ENCODE measurements around the gene CHRNE. TPM values are rescaled to one million over a fixed set of nuclear protein-coding genes. Genes with fewer than 3 reads are reported as not detected.

CHRNE gene
- total and polyA plus RNA-seq, 2 of the 13 experiments (the other 11 are each of a cell fraction or from before 2014, with no cell fraction given): 0.53 to 0.59 TPM

DNA sequence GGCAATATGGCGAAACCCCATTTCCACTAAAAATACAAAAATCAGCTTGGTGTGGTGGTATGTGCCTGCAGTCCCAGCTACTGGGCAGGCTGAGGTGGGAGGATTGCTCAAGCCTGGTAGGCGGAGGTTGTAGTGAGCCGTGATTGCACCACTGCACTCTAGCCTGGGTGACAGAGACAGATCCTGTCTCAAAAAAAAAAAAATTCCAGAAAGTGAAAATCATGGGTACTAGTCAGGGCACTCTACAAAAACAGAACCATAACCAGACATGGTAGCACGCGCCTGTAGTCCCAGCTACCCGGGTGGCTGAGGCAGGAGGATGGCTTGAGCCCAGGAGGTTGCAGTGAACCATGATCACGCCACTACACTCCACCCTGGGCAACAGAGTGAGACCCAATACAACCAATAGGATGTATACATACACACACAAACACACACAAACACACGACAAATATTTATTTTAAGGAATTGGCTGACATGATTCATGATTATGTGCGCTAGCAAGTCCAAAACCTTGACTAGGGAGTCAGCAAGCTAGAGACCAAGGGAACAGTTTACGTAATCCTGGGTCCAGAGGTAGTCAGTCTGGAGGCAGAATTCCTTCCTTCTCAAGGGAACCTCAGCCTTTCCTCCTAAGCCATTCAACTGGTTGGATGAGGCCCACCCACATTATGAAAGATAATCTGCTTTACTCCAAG is 17.6 kb upstream of the CHRNE start:
- peaks cover 22% of the 10 kb centered on the region for H3K4me1 ChIP-seq (ENCODE audit: insufficient read depth, low read length)
- peak; percentile 95 for ATAC-seq
- no peak overlapping the region for H3K9ac ChIP-seq (ENCODE audit: insufficient read depth, low read depth, low read length)
- FAIRE-seq: peak; percentile 99
- H3K36me3 ChIP-seq (replicated peaks in 1 of 2; ENCODE audit: control insufficient read depth in 1 of 2, insufficient read depth in 2 of 2, low read length in 2 of 2): no peaks in the 10 kb centered on the region
- intact Hi-C loops (cut with micrococcal nuclease; ENCODE audit: unreplicated experiment): no loop called here
- peak overlapping the region; percentile 53 for H3K27ac ChIP-seq (ENCODE audit: extremely low read length, insufficient read depth, low read length)
- H3K79me2 ChIP-seq (ENCODE audit: insufficient read depth, low read length): no peaks in the 10 kb centered on the region
- 4% methylated on average over 10 of the region's 10 CpGs for WGBS (ENCODE audit: low lambda C conversion rate)
- no peak overlapping the region for H2AFZ ChIP-seq (ENCODE audit: low read length)
- ChIA-PET POLR2A (interaction anchor here (0.6 to 3.0 kb wide), 14 partner anchors 8 to 216 kb away, joined by 3 to 35 read pairs (median 5); partner anchors contain the start of genes ENO3, INCA1, PELP1 and PFN1), CTCF (ENCODE audit: low intra/inter-chr PET ratio, low total read pairs) (no interaction called here)
- no TSS peak for BruUV-seq (replicated peaks)
- in situ Hi-C loops (cut with HindIII; ENCODE audit: extremely low pct_ligation_motif_present, low pct_unique_long_range_greater_than_20kb): no loop called here
- H3K4me3 ChIP-seq (replicated peaks in 1 of 3; ENCODE audit: insufficient read depth in 1 of 3, low read depth in 2 of 3, low read length in 3 of 3): peak overlapping the region; percentile 14 to 57 (median 26)
- H3K9me3 ChIP-seq (ENCODE audit: low read length): no peaks in the 10 kb centered on the region
- H4K20me1 ChIP-seq (ENCODE audit: insufficient read depth, low read length): no peaks in the 10 kb centered on the region
- no peaks in the 10 kb centered on the region for H3K27me3 ChIP-seq (ENCODE audit: control insufficient read depth in 1 of 2, insufficient read depth in 2 of 2, low read length in 2 of 2)
- H3K4me2 ChIP-seq (ENCODE audit: low read depth, low read length): peak overlapping the region; percentile 75
- DNase-seq (ENCODE audit: low spot score): peak; percentile 65
- TF ChIP-seq HIVEP1 (CRISPR knock-in tag; IDR thresholded peaks at IDR 0.05): no peak
- TF ChIP-seq, protein P1, sequence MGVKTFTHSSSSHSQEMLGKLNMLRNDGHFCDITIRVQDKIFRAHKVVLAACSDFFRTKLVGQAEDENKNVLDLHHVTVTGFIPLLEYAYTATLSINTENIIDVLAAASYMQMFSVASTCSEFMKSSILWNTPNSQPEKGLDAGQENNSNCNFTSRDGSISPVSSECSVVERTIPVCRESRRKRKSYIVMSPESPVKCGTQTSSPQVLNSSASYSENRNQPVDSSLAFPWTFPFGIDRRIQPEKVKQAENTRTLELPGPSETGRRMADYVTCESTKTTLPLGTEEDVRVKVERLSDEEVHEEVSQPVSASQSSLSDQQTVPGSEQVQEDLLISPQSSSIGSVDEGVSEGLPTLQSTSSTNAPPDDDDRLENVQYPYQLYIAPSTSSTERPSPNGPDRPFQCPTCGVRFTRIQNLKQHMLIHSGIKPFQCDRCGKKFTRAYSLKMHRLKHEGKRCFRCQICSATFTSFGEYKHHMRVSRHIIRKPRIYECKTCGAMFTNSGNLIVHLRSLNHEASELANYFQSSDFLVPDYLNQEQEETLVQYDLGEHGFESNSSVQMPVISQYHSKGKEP (CRISPR knock-in tag; IDR thresholded peaks at IDR 0.05): no peak
- TF ChIP-seq ZFP36L2 (CRISPR knock-in tag; IDR thresholded peaks at IDR 0.05): no peak
- no peak for TF ChIP-seq REL (CRISPR knock-in tag; conservative IDR thresholded peaks at IDR 0.05)
- TF ChIP-seq, protein P2, sequence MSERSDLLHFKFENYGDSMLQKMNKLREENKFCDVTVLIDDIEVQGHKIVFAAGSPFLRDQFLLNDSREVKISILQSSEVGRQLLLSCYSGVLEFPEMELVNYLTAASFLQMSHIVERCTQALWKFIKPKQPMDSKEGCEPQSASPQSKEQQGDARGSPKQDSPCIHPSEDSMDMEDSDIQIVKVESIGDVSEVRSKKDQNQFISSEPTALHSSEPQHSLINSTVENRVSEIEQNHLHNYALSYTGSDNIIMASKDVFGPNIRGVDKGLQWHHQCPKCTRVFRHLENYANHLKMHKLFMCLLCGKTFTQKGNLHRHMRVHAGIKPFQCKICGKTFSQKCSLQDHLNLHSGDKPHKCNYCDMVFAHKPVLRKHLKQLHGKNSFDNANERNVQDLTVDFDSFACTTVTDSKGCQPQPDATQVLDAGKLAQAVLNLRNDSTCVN (CRISPR knock-in tag; IDR thresholded peaks at IDR 0.05; ENCODE audit: borderline replicate concordance): peak; percentile 92; the same call in 1 of the 2 replicates
- TF ChIP-seq NCOA5 (CRISPR knock-in tag; IDR thresholded peaks at IDR 0.05): no peak
- no peak for TF ChIP-seq ZNF547 (CRISPR knock-in tag; IDR thresholded peaks at IDR 0.05)
- no peak for TF ChIP-seq ZNF564 (CRISPR knock-in tag; IDR thresholded peaks at IDR 0.05)
- TF ChIP-seq SMC3 (IDR thresholded peaks at IDR 0.05; ENCODE audit: low read length): no peak
- no peak for TF ChIP-seq TSC22D2 (CRISPR knock-in tag; IDR thresholded peaks at IDR 0.05; ENCODE audit: borderline replicate concordance)
- TF ChIP-seq MAFG (CRISPR knock-in tag; IDR thresholded peaks at IDR 0.05): no peak
- TF ChIP-seq, protein P3, sequence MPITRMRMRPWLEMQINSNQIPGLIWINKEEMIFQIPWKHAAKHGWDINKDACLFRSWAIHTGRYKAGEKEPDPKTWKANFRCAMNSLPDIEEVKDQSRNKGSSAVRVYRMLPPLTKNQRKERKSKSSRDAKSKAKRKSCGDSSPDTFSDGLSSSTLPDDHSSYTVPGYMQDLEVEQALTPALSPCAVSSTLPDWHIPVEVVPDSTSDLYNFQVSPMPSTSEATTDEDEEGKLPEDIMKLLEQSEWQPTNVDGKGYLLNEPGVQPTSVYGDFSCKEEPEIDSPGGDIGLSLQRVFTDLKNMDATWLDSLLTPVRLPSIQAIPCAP (CRISPR knock-in tag; IDR thresholded peaks at IDR 0.05; ENCODE audit: low read depth): no peak
- TF ChIP-seq, protein P4, sequence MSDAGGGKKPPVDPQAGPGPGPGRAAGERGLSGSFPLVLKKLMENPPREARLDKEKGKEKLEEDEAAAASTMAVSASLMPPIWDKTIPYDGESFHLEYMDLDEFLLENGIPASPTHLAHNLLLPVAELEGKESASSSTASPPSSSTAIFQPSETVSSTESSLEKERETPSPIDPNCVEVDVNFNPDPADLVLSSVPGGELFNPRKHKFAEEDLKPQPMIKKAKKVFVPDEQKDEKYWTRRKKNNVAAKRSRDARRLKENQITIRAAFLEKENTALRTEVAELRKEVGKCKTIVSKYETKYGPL (CRISPR knock-in tag; IDR thresholded peaks at IDR 0.05): no peak
- TF ChIP-seq ZNF780A (CRISPR knock-in tag; IDR thresholded peaks at IDR 0.05): no peak
- no peak for TF ChIP-seq KAT2B (IDR thresholded peaks at IDR 0.05; ENCODE audit: borderline replicate concordance, low read depth, low read length)
- no peak for TF ChIP-seq PCBP1 (IDR thresholded peaks at IDR 0.05; ENCODE audit: borderline replicate concordance, low read depth, low read length)
- TF ChIP-seq, protein P5, sequence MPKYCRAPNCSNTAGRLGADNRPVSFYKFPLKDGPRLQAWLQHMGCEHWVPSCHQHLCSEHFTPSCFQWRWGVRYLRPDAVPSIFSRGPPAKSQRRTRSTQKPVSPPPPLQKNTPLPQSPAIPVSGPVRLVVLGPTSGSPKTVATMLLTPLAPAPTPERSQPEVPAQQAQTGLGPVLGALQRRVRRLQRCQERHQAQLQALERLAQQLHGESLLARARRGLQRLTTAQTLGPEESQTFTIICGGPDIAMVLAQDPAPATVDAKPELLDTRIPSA (CRISPR knock-in tag; IDR thresholded peaks at IDR 0.05; ENCODE audit: borderline replicate concordance): no peak
- no peak for TF ChIP-seq AGO1 (IDR thresholded peaks at IDR 0.05; ENCODE audit: low read depth, low read length, poor library complexity, severe bottlenecking)
